PFSK-1 (cell line): ENCODE results near the gene TRERF1.

ENCODE experiments used
- FOXP2 ChIP-seq: optimal IDR thresholded peaks from 2 replicates; pipeline ENCODE3; 2011; ENCODE audit warnings: borderline replicate concordance, control low read depth, inconsistent platforms; ENCODE audit not compliant: insufficient read depth; ENCODE audit errors: extremely low read length, extremely low read depth
- POLR2AphosphoS5 ChIP-seq: IDR thresholded peaks from 2 replicates; pipeline ENCODE4 v1.6.1; 2012; ENCODE audit warnings: low read depth, mild to moderate bottlenecking, control low read depth, low read length, moderate library complexity
- REST ChIP-seq, 2 experiments: IDR thresholded peaks; 2 replicates each; pipeline versions ENCODE4 v1.6.1 to v1.8.0; 2011 to 2012; ENCODE audit warnings: low read depth in 2 of 2, low read length in 2 of 2, control low read depth in 1 of 2, inconsistent platforms in 1 of 2, mild to moderate bottlenecking in 1 of 2, moderate library complexity in 1 of 2; ENCODE audit not compliant: insufficient read depth in 1 of 2
- SIN3A ChIP-seq: IDR thresholded peaks from 2 replicates; pipeline ENCODE4 v1.6.1; 2012; ENCODE audit warnings: mild to moderate bottlenecking, low read length, moderate library complexity, borderline replicate concordance; ENCODE audit not compliant: insufficient read depth
- TAF1 ChIP-seq: IDR thresholded peaks from 2 replicates; pipeline ENCODE4 v1.6.1; 2012; ENCODE audit warnings: low read length, control low read depth, borderline replicate concordance; ENCODE audit not compliant: insufficient read depth

TRERF1 gene

DNA sequence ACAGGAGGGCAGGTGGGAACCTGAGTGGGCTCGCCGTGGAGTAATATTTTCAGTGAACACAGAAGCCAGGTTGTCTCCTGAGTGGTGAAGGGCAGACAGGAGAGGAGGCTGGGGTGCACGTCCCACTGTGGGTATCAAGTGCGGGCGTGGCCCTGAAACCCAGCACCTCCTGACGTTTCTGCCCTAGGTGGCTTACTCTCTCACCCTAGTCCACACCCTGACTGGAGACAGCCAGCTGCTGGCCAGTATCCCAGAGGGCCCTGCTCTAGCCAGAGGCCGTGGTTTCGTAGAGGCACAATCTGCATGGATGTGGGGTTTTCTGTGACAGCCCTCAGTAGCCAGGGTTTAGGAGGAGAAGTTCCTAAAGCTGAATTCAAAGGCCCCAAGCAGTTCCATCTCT is 86.7 kb downstream of the TRERF1 start:
- no peak for TF ChIP-seq REST (IDR thresholded peaks at IDR 0.05; ENCODE audit: insufficient read depth in 1 of 2, low read depth in 2 of 2, low read length in 2 of 2)
- no peak for TF ChIP-seq FOXP2
- no peak for TF ChIP-seq SIN3A
- no peak for TF ChIP-seq TAF1
- TF ChIP-seq POLR2AphosphoS5, result no peak

GRCh38 chr6:42363926-42364849 is 87.5 kb downstream of the TRERF1 start:
- TF ChIP-seq TAF1 (no peak), POLR2AphosphoS5 (no peak), REST (IDR thresholded peaks at IDR 0.05; ENCODE audit: insufficient read depth in 1 of 2, low read depth in 2 of 2, low read length in 2 of 2) (no peak), SIN3A (no peak), FOXP2 (no peak)

DNA sequence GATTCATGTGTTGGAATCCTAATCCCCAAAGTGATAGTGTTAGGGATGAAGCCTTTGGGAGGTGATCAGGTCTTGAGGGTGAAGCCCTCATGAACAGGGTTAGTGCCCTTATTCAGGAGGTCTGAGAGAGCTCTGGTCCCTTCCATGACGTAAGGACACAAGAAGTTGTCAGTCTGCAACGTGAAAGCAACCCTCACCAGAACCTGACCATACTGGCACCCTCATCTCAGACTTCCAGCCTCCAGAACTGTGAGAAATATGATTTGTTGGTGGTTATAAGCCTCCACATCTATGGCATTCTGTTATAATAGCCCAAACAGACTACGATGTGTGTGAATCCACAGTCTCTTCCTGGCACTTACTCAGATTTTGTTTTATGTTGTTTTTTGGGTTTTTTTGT is 90.7 kb downstream of the TRERF1 start:
- no peak for TF ChIP-seq POLR2AphosphoS5
- TF ChIP-seq REST (IDR thresholded peaks at IDR 0.05; ENCODE audit: insufficient read depth in 1 of 2, low read depth in 2 of 2, low read length in 2 of 2), result no peak
- TF ChIP-seq TAF1, result no peak
- TF ChIP-seq FOXP2, result no peak
- no peak for TF ChIP-seq SIN3A

GRCh38 chr6:42359021-42359420 is 92.7 kb downstream of the TRERF1 start:
- TF ChIP-seq TAF1 (no peak), FOXP2 (no peak), REST (IDR thresholded peaks at IDR 0.05; ENCODE audit: insufficient read depth in 1 of 2, low read depth in 2 of 2, low read length in 2 of 2) (no peak), POLR2AphosphoS5 (no peak), SIN3A (no peak)
